Caco-2 (cell line): ENCODE measurements around the gene PLEKHG7. TPM values are rescaled to one million over a fixed set of nuclear protein-coding genes. Genes with fewer than 3 reads are reported as not detected.

ENCODE experiments used
- BruUV-seq: library from RNA; stranded (reverse); fragments of 400-500 nt; replicated peaks from 2 replicates; lab custom pipeline; 2021; lab: Mats Ljungman, UMichigan
- CTCF ChIA-PET: fragments of 300-600 bp; sonication (Branson Sonifier 250); formaldehyde crosslinking; loops from one replicate; lab custom pipeline; 2022; ENCODE audit warnings: antibody characterized with exemption; lab: Charles Lee
- POLR2A ChIA-PET: fragments of 300-600 bp; sonication (Branson Sonifier 250); formaldehyde crosslinking; loops from one replicate; lab custom pipeline; 2022; ENCODE audit warnings: antibody characterized with exemption; lab: Charles Lee
- DNase-seq, 2 experiments: peaks; one replicate each; pipeline versions ENCODE4 v3.0.0 to v3.0.0-alpha.2; 2020 to 2022
- H3K27me3 ChIP-seq: replicated peaks from 2 replicates; pipeline ENCODE4 v1.6.0; 2011; ENCODE audit warnings: low read length; ENCODE audit not compliant: control insufficient read depth, insufficient read depth
- H3K36me3 ChIP-seq: 2 replicates; pipeline ENCODE4 v1.5.1; 2011; ENCODE audit warnings: low read length; ENCODE audit not compliant: control insufficient read depth, insufficient read depth
- H3K4me1 ChIP-seq: fragments of 250-450 bp; sonication (Bioruptor Pico); 2 replicates; pipeline ENCODE4 v1.5.1; 2020; ENCODE audit warnings: mild to moderate bottlenecking
- H3K4me3 ChIP-seq: 2 replicates; pipeline ENCODE4 v1.5.1; 2011; ENCODE audit warnings: low read depth, mild to moderate bottlenecking, control low read depth, low read length
- H3K9me3 ChIP-seq: fragments of 250-450 bp; sonication (Bioruptor Pico); 2 replicates; pipeline ENCODE4 v1.5.1; 2020; ENCODE audit warnings: mild to moderate bottlenecking, moderate library complexity
- H3K27ac Mint-ChIP-seq: one replicate; pipeline ENCODE4 v1.8.0; 2022; ENCODE audit warnings: mixed read lengths; ENCODE audit not compliant: unreplicated experiment
- H3K27me3 Mint-ChIP-seq: one replicate; pipeline ENCODE4 v1.8.0; 2022; ENCODE audit warnings: mixed read lengths; ENCODE audit not compliant: insufficient read depth, unreplicated experiment
- H3K36me3 Mint-ChIP-seq: one replicate; pipeline ENCODE4 v1.8.0; 2022; ENCODE audit warnings: mild to moderate bottlenecking, mixed read lengths; ENCODE audit not compliant: insufficient read depth, unreplicated experiment
- H3K4me1 Mint-ChIP-seq: one replicate; pipeline ENCODE4 v1.8.0; 2022; ENCODE audit warnings: low read depth, mixed read lengths; ENCODE audit not compliant: unreplicated experiment
- H3K4me3 Mint-ChIP-seq: one replicate; pipeline ENCODE4 v1.8.0; 2022; ENCODE audit warnings: mild to moderate bottlenecking, moderate library complexity, mixed read lengths; ENCODE audit not compliant: unreplicated experiment
- H3K9me3 Mint-ChIP-seq: one replicate; pipeline ENCODE4 v1.8.0; 2022; ENCODE audit warnings: mixed read lengths; ENCODE audit not compliant: unreplicated experiment
- intact Hi-C: fragments of 100-400 bp; cut with micrococcal nuclease; formaldehyde crosslinking; loops from one replicate; pipeline ENCODE4 v1.10.0; 2022; ENCODE audit not compliant: unreplicated experiment
- total RNA-seq: library from RNA; stranded (reverse); gene quantifications from 2 replicates; pipeline ENCODE4 v1.2.3, GENCODE V29; 2022
- TF ChIP-seq, protein P1 (sequence below), 2 experiments: fragments of 200-600 bp in 1 of 2; IDR thresholded peaks; 1 replicate in 1 of 2; 2 replicates in 1 of 2; pipeline versions ENCODE4 v1.5.1 to v1.8.0; 2011 to 2022; ENCODE audit warnings: antibody characterized with exemption in 1 of 2, control low read depth in 1 of 2, inconsistent platforms in 1 of 2, low read depth in 1 of 2, low read length in 1 of 2, mild to moderate bottlenecking in 1 of 2, moderate library complexity in 1 of 2; ENCODE audit not compliant: insufficient read depth in 1 of 2, severe bottlenecking in 1 of 2, unreplicated experiment in 1 of 2

Gene PLEKHG7
- total RNA-seq, 1 experiment from 2014 or later, result 0.23 TPM

DNA sequence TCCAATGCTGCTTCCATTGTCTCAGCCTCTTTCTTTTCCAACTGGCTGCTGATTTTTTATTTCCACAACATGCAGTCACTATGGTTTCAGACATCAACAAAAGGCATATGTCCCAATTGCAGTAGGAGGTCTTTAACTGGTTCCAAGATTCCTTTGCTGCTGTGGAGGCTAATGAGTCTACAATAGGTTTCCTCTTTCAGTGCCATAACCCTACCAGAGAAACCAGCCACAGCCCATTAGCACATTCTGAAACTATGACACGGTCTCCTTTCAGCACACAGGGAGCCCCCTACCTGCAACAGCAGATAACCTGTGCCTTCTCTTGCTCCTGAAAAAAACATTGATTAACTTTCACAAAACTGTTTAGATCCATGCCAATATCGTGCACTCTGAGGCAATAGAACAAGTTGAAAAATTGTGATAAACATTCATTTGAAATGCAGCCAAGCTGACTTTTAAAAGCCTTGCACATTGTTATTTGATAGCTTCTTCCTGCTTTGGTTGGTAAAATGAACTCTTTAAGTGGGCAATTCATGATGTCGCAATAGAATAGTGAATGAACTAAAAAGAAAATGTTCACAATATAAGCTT is 32.4 kb downstream of the PLEKHG7 start:
- Mint-ChIP-seq H3K4me3 (no peak overlapping the region), H3K4me1 (no peaks in the 10 kb centered on the region), H3K36me3 (no peaks in the 10 kb centered on the region), H3K9me3 (no peaks in the 10 kb centered on the region), H3K27me3 (peaks cover 23% of the 10 kb centered on the region), H3K27ac (no peak overlapping the region)
- BruUV-seq, result no TSS peak
- no peak overlapping the region for H3K4me3 ChIP-seq
- TF ChIP-seq, protein P1, sequence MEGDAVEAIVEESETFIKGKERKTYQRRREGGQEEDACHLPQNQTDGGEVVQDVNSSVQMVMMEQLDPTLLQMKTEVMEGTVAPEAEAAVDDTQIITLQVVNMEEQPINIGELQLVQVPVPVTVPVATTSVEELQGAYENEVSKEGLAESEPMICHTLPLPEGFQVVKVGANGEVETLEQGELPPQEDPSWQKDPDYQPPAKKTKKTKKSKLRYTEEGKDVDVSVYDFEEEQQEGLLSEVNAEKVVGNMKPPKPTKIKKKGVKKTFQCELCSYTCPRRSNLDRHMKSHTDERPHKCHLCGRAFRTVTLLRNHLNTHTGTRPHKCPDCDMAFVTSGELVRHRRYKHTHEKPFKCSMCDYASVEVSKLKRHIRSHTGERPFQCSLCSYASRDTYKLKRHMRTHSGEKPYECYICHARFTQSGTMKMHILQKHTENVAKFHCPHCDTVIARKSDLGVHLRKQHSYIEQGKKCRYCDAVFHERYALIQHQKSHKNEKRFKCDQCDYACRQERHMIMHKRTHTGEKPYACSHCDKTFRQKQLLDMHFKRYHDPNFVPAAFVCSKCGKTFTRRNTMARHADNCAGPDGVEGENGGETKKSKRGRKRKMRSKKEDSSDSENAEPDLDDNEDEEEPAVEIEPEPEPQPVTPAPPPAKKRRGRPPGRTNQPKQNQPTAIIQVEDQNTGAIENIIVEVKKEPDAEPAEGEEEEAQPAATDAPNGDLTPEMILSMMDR (IDR thresholded peaks at IDR 0.05; ENCODE audit: insufficient read depth in 1 of 2, low read depth in 1 of 2, low read length in 1 of 2, severe bottlenecking in 1 of 2, unreplicated experiment in 1 of 2), result no peak
- H3K36me3 ChIP-seq, result no peaks in the 10 kb centered on the region
- no peaks in the 10 kb centered on the region for H3K27me3 ChIP-seq
- DNase-seq, result no peak
- CTCF ChIA-PET, result interaction anchor here (0.7 kb wide), 1 partner anchor 12 kb away, joined by 3 read pairs; no protein-coding TSS in a partner anchor
- H3K4me1 ChIP-seq, result no peaks in the 10 kb centered on the region
- POLR2A ChIA-PET, result no interaction called here
- intact Hi-C loops, result no loop called here
- no peaks in the 10 kb centered on the region for H3K9me3 ChIP-seq

DNA sequence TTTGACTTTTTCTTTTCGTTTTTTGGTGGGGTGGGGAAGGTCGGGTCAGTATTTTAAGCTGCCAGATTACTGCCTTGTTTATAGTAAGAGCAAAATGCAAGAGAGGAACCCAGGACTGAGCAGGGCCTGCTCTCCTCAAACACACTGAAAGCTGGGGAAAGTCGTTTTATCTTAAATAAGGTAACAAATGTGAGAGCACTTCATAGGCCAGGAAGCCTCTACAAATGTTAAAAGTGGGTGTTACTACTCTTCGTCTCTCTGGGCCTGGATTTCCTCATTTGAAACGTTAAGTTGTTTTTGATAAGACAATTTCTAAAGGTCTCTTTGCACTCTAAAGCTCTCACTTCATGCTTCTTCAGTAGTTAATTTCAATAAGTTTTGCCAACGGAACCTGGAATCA is 33.8 kb downstream of the PLEKHG7 start:
- ChIA-PET CTCF (no interaction called here), POLR2A (no interaction called here)
- no peak overlapping the region for H3K4me3 Mint-ChIP-seq
- intact Hi-C loops, result no loop called here
- no peaks in the 10 kb centered on the region for H3K4me1 Mint-ChIP-seq
- no peak overlapping the region for H3K4me3 ChIP-seq
- TF ChIP-seq, protein P1 (IDR thresholded peaks at IDR 0.05; ENCODE audit: insufficient read depth in 1 of 2, low read depth in 1 of 2, low read length in 1 of 2, severe bottlenecking in 1 of 2, unreplicated experiment in 1 of 2), result no peak
- H3K4me1 ChIP-seq, result no peaks in the 10 kb centered on the region
- H3K9me3 Mint-ChIP-seq, result no peaks in the 10 kb centered on the region
- H3K36me3 Mint-ChIP-seq, result no peaks in the 10 kb centered on the region
- peaks cover 23% of the 10 kb centered on the region for H3K27me3 Mint-ChIP-seq
- BruUV-seq, result no TSS peak
- no peaks in the 10 kb centered on the region for H3K27me3 ChIP-seq
- H3K9me3 ChIP-seq, result no peaks in the 10 kb centered on the region
- no peak for DNase-seq
- H3K27ac Mint-ChIP-seq, result no peak overlapping the region
- H3K36me3 ChIP-seq, result no peaks in the 10 kb centered on the region

DNA sequence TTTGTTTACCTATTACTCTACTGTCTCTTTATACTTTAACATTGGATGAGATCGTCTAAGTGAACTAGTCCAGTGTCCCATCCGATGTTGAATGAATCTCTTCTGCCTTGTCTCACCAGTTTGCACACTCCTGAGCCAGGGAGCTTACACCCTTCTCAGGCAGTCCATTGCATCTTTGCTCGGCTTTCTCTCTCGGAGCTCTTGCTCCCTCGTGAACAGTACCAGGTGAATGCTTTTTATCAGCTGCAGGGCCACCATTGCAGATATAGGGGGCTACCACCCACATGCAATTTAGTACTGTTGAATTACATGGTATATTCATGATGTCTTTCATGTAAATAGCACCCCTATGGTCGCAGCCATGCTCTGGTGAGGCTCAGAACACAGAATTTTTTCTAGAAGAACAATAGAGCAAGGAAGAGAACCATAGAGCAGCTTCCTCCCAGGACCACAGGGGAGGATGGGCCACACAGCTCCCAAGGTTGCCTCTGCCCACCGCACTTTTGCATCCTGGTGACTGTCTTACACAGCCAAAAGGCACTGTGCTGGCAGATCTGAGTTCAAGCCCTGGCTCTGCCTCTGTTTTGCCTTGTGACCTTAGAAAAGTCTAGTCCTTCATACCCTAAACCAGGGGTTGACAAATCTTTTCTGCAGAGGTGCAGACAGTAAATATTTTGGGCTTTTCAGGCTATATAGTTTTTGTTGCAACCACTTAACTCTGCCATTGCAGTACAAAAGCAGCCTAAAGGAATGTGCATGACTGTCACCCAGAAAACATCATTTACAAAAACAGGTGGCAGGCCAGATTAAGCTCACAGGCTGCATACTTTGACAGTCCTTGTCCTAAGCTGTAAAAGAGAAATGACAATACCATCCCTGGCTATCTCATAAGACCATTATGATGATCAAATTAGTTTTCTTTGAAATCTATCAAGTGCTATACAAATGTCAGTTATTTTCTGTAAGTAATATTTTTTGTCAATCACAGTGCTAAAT is 35.4 kb downstream of the PLEKHG7 start:
- H3K27me3 Mint-ChIP-seq, result peaks cover 23% of the 10 kb centered on the region
- intact Hi-C loops, result no loop called here
- DNase-seq, result no peak
- H3K9me3 ChIP-seq, result no peaks in the 10 kb centered on the region
- ChIA-PET POLR2A (no interaction called here), CTCF (no interaction called here)
- H3K4me3 ChIP-seq, result no peak overlapping the region
- no peaks in the 10 kb centered on the region for H3K36me3 ChIP-seq
- TF ChIP-seq, protein P1 (IDR thresholded peaks at IDR 0.05; ENCODE audit: insufficient read depth in 1 of 2, low read depth in 1 of 2, low read length in 1 of 2, severe bottlenecking in 1 of 2, unreplicated experiment in 1 of 2), result no peak
- H3K4me3 Mint-ChIP-seq, result no peak overlapping the region
- no peaks in the 10 kb centered on the region for H3K27me3 ChIP-seq
- no peaks in the 10 kb centered on the region for H3K9me3 Mint-ChIP-seq
- no peaks in the 10 kb centered on the region for H3K36me3 Mint-ChIP-seq
- no TSS peak for BruUV-seq
- H3K4me1 ChIP-seq, result no peaks in the 10 kb centered on the region
- H3K27ac Mint-ChIP-seq, result no peak overlapping the region
- no peaks in the 10 kb centered on the region for H3K4me1 Mint-ChIP-seq
